IPS-18c (cell line): ENCODE measurements around the gene CBFA2T2.
A peak's percentile ranks its signal among the peaks of the same experiment; 100 is the strongest.

Experiments
- H3K4me3 ChIP-seq: 2 replicates; pipeline ENCODE4 v1.7.0; 2013; ENCODE audit warnings: low read depth, mild to moderate bottlenecking, low read length, moderate library complexity; ENCODE audit not compliant: insufficient read depth
- H3K9me3 ChIP-seq: one replicate; pipeline ENCODE4 v1.6.1; 2013; ENCODE audit warnings: mild to moderate bottlenecking, low read length, moderate library complexity; ENCODE audit not compliant: control insufficient read depth, insufficient read depth

The CBFA2T2 gene

DNA sequence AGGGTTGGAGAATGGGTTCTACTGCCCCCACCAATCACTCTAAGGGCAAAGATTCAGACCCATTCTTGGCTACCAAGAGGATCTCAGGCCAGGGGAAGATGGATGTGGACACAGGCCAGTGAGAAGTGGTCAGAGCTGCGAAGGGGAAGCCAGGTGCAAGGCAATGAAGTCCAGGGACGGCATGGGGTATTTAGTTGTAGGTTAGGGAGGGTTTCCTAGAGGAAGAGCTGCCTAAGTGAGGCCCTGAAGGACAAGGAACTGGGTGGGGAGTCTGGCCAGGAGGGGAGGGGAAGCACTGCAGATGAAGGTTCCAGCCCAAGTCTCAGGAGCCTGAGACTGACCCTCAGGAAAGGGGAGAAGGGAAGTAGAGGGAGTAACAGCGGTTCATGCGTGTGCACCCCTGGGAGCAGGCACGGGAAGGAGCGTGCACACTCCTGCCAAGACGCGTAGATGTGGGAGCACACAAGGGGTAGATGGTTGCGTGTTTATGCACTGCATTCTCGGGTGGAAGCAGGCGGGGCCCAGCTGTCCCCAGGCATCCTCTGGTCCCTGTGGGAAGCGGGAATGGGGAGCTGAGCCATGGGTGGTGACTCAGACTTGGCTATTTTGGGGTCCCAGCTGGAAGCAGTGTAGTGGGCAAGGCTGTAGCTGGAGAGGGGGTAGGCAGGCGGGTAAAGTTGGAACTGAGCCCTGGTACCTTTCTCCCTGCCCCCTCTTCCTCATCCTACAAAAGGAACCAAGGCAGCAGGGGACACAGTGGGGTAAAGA lies 180.2 kb downstream of the CBFA2T2 start:
- no peaks in the 10 kb centered on the region for H3K9me3 ChIP-seq
- no peak overlapping the region for H3K4me3 ChIP-seq

DNA sequence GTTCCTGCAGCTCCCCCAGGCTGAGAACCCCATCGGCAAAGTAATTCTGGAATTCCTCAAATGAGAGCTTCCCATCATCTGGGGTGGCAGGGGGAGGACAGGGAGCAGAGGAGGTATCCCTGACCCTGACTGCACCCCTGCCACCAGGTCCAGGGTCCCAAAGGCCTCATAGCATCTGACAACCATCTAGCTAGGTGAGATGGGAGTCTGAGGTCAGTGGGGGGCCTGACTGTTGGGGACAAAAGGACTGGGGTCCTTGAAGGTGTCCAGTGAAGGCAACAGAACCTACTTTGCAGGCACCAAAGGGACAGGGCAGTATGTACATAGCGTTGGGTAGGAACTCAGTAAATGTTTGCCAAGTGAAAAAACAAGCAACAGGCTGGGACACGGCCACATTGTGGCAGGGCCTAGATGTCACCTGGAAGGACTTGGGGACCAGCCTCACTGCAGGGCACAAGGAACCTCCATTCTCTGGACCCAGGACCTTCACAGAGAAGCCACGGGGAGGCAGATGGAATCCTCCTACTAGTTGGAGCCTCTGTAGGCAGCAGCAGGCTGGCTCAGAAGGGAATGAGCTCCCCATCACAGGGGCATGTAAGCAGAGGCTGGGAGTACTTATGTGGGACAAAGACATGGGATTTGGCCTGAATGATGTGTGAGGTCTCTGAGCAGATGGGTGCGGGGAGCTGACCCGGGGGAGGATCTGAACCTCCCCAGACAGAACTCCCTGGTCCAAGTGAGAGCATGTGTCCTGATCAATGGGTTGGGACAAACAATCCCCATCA lies 181.0 kb downstream of the CBFA2T2 start:
- Histone ChIP-seq H3K4me3 (no peak overlapping the region), H3K9me3 (no peaks in the 10 kb centered on the region)

DNA sequence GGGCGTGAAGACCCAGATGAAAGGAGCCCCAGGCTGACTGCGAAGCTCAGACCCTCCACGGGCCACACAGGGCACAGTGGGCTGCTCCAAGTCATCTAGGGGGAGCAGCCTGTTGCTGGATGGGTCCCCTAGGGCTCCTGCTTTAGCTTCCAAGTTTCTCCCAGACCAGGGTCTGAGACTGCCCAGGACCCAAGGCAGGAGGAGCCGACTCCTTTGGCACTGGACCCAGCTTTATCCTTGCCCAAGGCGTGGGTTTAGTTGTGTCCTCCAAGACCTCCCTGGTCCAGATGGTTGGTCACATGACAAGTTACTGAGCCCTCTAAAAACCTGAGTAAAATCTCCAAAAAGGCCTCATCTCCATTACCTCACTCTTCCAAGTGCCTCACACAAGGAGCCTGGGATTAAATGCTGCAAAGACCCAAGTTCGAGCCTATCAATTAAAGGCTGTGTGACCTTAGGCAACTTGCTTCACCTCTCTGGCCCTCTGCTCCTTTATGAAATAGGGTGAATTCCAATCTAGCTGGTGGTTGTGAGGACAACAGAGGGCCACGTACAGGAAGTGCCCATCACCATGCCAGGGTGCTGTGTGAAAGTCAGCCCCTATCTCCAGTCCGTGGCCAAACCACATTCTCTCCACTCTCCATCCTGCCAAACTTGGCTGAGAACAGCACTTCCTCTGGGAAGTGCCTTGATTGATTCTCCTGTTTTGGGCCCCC lies 181.8 kb downstream of the CBFA2T2 start:
- H3K9me3 ChIP-seq = no peaks in the 10 kb centered on the region
- no peak overlapping the region for H3K4me3 ChIP-seq

DNA sequence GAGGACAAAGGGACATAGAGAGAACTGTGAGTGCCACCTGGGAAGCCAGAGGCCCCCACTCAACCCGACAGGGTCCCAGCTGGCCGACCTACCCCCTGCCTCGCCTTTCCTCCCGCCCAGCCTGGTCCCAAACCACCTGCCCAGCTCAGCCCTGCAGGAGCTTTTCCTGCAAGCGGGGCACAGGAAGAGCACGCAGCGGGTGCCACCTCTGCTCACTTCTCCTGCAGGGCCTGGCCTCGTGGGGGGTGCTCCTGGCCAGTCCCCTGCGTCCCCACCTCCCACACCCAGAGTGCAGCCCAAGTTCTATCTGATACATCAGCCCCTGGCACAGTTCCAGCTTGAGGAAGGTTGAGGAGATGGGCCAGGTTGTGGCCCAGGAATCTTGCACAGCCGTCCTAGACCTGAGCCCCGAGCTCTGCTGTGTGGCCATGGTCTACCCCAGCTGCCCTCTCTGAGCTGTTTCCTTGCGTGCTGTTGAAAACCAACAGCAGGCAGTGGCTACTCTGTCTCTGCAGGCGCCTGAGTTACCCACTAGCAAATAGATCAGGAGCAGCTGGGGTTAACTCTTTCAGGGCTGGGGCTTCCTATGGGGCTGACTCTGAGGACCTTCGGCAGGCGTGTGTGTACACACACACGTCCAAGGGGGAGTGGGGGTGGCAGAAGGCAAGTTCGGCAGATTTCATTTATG lies 182.7 kb downstream of the CBFA2T2 start:
- Histone ChIP-seq H3K9me3 (no peaks in the 10 kb centered on the region), H3K4me3 (peak overlapping the region; percentile 11; the same call in 1 of the 2 replicates)

DNA sequence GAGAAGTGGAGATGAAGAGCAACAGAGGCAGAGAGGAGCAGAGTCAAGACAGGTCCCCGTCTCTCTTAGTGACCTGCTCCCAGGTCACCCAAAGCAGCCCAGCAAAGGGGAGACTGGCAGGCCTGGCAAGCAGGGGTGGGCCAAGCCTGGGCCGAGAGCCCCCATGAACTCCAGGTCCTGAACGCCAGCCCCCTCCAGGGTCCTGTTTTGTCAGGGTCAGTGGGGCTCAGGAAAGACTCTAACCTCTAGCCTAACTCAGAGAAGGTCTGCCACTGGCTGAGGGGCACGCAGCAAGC lies 183.2 kb downstream of the CBFA2T2 start:
- peak overlapping the region; percentile 34; the same call in 1 of the 2 replicates for H3K4me3 ChIP-seq
- no peaks in the 10 kb centered on the region for H3K9me3 ChIP-seq

DNA sequence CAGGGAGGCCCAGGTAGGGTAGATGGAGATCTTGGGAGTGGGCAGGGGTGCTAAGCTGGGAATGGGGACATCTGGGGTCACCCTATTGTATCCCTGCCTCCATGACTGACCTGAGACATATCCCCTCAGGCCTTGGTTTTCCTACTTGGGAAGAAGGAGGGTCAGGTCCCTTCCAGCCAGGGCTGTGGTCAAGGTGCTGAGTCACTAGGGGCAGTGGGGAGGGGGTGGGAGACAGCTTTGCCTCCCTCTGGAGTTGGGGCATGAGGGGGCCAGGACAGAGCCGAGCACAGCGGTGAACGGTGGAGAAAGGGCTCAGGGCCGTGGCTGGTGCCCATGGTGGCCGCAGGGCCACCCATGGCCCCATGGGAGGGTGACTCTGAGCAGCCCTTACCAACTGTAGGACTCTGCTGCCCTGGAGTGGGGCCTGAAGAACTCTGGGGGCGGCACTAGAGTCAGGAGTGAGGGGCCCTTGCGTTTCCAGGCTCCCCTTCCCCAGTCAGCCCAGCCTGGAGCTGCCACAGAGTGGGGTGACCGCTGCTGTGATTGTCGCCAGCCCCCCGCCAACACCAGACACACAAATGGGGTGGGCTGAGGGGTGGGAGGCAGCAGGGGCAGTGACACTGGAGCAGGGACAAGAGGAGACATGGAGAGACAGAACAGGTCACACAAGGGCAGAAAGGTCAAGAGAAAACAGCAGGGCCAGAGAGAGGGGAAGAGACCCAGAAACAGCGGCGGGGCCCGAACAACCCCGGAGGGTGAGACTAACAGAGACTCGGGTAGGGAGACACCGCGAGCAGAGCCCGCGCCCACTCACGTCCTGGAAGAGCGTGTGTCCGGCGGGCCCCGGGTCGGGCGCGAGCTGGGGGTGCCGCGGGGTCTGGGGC lies 183.8 kb downstream of the CBFA2T2 start:
- Histone ChIP-seq H3K9me3 (no peaks in the 10 kb centered on the region), H3K4me3 (peak overlapping the region; percentile 71)

DNA sequence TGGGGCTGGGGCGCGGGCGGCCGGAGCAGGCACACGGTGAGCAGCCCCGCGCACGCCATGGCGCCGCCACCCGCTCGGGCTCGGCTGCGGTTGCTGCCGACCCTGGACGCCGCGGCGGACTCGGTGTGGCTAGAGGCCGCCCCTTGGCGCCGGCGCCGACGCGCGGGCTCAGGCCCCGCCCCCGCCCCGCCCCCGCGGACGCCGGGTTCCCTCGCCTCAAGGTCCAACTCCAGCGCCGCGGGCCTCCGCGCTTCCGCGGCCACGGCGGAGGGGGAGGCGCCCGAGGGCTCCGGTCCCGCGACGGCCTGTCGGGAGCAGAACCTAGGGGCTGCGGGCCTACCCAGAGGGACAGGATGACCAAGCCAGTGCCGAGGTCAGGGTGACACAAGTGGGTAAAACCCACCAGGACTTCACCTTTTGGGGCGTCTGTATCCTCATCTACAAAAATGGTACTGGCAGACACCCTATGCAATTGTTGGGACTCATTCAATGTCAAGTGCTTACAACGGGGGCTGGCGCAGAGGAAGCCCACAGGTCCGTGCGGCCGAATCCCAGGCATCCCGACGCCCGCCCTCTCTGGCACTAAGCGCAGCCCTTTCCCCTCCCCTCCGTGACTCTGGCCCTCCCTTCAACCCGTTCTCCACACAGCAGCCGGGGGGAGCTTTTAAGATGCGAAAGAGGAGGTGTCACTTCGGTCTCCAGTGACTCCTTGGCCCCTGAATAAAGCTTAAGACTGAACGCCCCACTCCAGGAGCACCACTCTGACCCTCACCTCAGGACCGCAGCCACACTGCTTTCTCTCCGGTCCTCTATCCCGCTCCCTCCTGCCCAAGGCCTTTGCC lies 184.6 kb downstream of the CBFA2T2 start, which contains the start of gene NECAB3:
TSS of gene NECAB3 (minus strand) at position 135 of the 842 bp plus-strand sequence. CDS start at position 59, 76 bp downstream.
- peak within 1 kb of the TSS; percentile 71 for H3K4me3 ChIP-seq
- H3K9me3 ChIP-seq = no peaks in the 10 kb centered on the region

DNA sequence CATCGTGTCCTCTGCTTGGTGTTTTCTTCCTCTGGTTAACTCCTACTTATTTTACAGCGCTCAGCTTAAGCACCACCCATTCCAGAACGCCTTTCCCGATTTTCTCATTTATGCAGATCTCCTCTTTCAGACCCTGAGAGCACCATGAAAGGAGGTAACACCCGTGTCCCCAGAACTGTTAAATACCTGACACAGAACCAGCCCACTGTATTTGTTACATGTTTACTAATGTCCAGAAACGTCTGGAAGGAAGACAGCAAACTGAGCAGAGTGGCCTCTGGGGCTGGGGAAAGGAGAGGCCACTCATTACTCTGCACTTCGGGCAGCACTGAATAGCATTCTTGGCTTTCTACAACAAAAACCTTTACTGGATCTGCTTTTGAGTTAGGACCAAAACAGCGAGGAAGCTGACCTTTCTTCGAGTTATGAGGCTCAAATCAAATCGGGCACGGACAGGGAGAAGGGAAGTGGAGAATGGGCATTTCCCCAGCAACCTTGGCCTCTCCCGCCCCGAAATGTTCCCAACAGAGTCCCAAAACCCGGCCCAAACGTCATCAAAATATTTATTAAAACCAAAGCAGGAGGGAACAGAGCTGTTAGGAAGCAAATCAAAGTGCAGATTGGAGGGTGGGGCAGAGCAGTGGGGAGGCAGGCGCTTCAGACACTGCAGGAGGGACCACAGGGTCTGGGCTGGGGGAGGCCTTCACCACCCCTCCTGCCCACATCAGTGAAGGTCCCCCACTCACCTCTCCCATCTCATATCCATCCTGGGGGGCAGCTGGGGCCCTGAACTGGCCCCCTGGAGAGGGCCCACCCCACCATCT lies 185.5 kb downstream of the CBFA2T2 start:
- Histone ChIP-seq H3K4me3 (no peak overlapping the region), H3K9me3 (no peaks in the 10 kb centered on the region)

DNA sequence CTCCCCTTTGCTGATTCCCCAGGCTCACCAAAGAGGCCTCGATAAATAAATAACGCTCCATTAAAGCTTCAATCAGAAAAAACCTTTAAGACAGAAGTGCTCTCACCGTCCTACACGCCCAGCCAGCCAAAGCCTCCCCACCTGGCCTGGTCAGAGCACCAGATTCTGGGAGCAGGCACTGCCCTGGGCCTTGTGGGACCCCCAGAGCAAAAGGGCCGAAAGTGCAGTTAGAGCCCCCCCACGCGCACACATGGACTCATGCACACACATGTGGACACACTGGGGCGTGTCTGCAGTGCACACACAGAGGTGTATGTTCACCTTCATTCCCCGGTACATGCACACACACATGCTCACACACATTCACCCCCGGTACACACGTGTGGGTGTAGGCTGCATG lies 186.2 kb downstream of the CBFA2T2 start:
- Histone ChIP-seq H3K4me3 (no peak overlapping the region), H3K9me3 (no peaks in the 10 kb centered on the region)

DNA sequence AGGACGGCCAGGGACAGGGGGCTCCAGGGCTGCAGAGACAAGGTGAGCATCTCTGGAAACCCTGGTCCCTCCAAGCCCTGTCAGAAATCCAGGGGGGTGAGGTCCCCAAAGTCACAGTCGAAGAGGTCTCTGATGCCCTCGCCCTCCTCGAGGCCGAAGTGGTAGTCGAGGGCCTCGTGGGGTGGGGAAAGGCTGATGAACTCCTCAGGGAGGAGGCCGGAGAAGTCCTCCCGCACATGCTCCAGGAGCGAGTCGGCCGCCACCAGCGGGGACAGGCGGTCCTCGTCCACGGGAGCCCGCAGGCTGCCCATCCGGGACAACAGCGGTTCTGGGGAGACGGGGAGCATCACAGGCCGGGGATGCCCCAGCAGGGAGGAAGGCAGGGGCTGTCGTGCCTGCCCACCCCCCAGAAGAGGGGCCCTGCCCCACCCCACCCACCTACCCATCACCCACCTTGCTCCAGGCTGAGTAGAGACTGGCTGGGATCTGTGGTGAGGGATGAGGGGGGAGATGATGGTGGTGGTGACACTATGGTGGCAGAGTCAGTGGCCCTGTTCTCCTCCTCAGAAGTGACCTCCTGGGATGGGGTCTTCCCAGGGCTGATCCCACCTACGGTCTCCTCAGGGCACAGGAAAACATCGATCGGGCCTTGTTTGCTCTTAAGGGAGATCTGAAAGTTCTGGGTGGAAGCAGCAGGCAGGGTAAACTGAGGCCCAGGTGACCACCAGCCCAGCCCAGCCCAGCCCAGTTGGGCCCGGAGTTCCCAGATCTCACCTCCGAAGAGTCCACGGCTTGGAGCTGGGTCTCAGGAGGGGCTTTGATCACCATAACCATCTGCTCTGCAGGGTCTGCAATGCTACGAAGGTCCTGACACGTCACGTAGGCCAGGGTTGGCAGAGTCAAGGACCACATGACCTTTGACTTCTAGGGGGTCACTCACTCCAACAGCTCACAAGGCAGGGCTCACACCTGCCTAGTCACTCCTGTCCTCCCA lies 187.1 kb downstream of the CBFA2T2 start:
- Histone ChIP-seq H3K9me3 (no peaks in the 10 kb centered on the region), H3K4me3 (no peak overlapping the region)

DNA sequence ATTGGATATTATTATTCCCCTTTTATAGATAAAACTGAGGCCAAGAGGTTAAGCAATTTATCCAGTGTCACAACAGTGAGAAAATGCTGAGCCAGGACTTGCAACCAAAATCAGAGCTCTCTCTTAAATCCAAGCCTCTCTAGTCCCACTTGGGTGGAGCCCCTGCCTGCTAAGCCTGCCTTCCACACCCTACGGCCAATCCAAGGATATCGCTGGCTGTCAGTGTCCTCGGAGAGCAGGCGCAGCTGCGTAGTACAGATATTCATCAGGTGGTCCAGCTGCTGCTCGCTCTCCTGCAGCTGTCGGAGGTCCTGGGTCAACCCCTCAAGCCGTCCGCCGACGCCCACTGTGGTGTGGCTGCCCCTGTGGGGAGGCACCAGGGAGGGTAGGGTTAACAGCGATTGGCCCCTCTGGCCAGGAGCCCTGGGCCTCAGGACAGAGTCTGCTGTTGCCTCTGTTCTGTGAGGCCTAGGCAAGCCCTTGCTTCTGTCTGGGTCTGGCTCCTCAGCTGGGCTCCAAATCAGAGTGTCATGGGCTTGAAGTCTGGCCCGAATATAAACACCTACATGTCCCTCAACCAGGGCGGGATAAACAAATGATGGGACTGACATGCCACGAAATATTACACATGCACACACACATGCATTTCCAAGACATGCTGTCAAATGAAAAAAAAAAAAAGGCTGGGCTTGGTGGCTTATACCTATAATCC lies 188.3 kb downstream of the CBFA2T2 start:
- Histone ChIP-seq H3K4me3 (no peak overlapping the region), H3K9me3 (no peaks in the 10 kb centered on the region)

DNA sequence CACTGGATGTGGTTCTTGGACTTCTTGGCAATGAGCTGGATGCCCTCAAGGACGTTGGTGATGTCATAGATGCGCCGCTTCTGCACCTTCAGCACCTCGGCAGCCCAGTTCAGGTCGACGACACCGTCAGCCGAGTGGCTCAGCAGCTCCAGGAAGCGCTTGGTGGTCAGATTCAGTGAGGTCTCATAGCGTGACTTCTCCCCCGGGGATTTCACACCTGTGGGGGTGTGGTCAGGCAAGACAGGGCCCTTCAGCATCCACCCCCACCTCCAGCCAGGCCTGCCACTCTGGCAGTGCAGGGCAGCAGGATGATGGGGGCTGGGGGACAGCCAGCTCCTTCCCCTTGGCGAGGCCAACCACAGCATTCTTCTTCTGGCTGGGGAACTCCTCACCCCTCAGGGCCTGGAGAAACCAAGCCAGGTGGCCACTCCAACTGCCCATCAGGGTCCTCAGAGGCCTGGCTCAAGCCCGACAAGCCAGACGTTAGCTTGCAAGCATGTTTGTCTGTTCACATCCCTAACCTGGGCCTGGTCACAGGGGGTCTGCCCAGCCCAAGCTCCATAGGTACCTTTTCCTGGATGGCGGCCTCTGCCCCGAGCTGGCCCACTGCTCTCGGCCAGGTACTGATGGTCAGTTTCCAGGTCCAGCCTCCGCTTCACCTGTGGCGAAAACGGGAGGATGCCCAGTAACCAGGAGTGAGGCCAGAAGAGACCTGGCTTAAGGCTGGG lies 190.0 kb downstream of the CBFA2T2 start:
- H3K9me3 ChIP-seq = no peaks in the 10 kb centered on the region
- no peak overlapping the region for H3K4me3 ChIP-seq

DNA sequence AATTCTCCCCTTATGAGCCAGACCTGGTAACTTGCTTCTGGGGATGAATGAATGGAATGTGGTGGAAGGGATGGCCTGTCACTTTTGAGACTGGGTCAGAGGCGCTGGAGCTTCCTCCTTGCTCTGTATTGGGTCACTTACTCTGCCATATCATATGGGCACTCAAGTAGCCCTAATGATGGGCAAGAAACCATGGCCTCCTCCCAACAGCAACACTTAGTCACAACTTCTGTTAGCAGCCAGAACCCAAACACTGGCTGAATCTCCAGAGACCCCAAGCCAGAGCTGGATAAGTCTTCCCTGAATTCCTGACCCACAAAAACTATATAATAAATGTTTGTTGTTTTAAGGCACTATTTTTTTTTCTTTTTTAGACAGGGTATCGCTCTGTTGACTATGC lies 190.8 kb downstream of the CBFA2T2 start:
- Histone ChIP-seq H3K4me3 (no peak overlapping the region), H3K9me3 (no peaks in the 10 kb centered on the region)
